H9 (cell line): ENCODE data around the gene WASHC2C. TPM values are rescaled to one million over a fixed set of nuclear protein-coding genes. Genes with fewer than 3 reads are reported as not detected.
"Not testable (repeated sequence)": the region's sequence is repeated elsewhere in the genome, so short reads cannot be mapped to it uniquely, and the experiment has no call there.

ENCODE experiments used
- DNase-seq: peaks from one replicate; pipeline ENCODE4 v3.0.0-alpha.2; 2017
- H2AFZ ChIP-seq: one replicate; pipeline ENCODE4 v1.6.1; 2013; ENCODE audit warnings: mild to moderate bottlenecking, low read length, control low read depth, moderate library complexity
- H2AK5ac ChIP-seq: 2 replicates; pipeline ENCODE4 v1.6.1; 2013; ENCODE audit warnings: low read length, control low read depth, mixed read lengths; ENCODE audit not compliant: insufficient read length
- H2BK120ac ChIP-seq: one replicate; pipeline ENCODE4 v1.6.1; 2013; ENCODE audit warnings: low read depth, mild to moderate bottlenecking, low read length, control low read depth, inconsistent platforms; ENCODE audit not compliant: poor library complexity, severe bottlenecking
- H2BK12ac ChIP-seq: 2 replicates; pipeline ENCODE4 v1.6.1; 2013; ENCODE audit warnings: low read length, control low read depth, mixed read lengths, low read depth; ENCODE audit not compliant: insufficient read length
- H2BK15ac ChIP-seq: 2 replicates; pipeline ENCODE4 v1.6.1; 2013; ENCODE audit warnings: low read depth, low read length, control low read depth
- H2BK20ac ChIP-seq: one replicate; pipeline ENCODE4 v1.6.1; 2013; ENCODE audit warnings: low read depth, mild to moderate bottlenecking, low read length, control low read depth, inconsistent platforms; ENCODE audit not compliant: poor library complexity, severe bottlenecking
- H2BK5ac ChIP-seq: 2 replicates; pipeline ENCODE4 v1.6.1; 2013; ENCODE audit warnings: low read length, control low read depth, mixed read lengths; ENCODE audit not compliant: insufficient read length
- H3K14ac ChIP-seq: 2 replicates; pipeline ENCODE4 v1.6.1; 2013; ENCODE audit warnings: low read length, control low read depth; ENCODE audit not compliant: insufficient read depth
- H3K18ac ChIP-seq: 2 replicates; pipeline ENCODE4 v1.6.1; 2013; ENCODE audit warnings: low read depth, mild to moderate bottlenecking, mixed read lengths, low read length, control low read depth; ENCODE audit not compliant: insufficient read length
- H3K23ac ChIP-seq: 2 replicates; pipeline ENCODE4 v1.6.1; 2013; ENCODE audit warnings: low read length, control low read depth, mixed read lengths, low read depth; ENCODE audit not compliant: insufficient read length
- H3K23me2 ChIP-seq: 2 replicates; pipeline ENCODE4 v1.6.1; 2013; ENCODE audit warnings: low read depth, mild to moderate bottlenecking, mixed read lengths, low read length, control low read depth; ENCODE audit not compliant: insufficient read length, poor library complexity, severe bottlenecking
- H3K27ac ChIP-seq: 2 replicates; pipeline ENCODE4 v1.5.1; 2013; ENCODE audit warnings: low read length, control low read depth, mixed read lengths, low read depth; ENCODE audit not compliant: insufficient read length
- H3K27me3 ChIP-seq: 2 replicates; pipeline ENCODE4 v1.6.1; 2013; ENCODE audit warnings: low read length, control low read depth, inconsistent platforms; ENCODE audit not compliant: insufficient read depth
- H3K4ac ChIP-seq: 2 replicates; pipeline ENCODE4 v1.6.1; 2013; ENCODE audit warnings: low read depth, mild to moderate bottlenecking, control low read depth, inconsistent platforms, low read length, moderate library complexity
- H3K4me1 ChIP-seq: 2 replicates; pipeline ENCODE4 v1.6.1; 2013; ENCODE audit warnings: low read length, control low read depth, inconsistent platforms; ENCODE audit not compliant: insufficient read depth
- H3K4me2 ChIP-seq: 2 replicates; pipeline ENCODE4 v1.6.1; 2013; ENCODE audit warnings: low read length, control low read depth, mixed read lengths; ENCODE audit not compliant: insufficient read length, insufficient read depth
- H3K56ac ChIP-seq: 2 replicates; pipeline ENCODE4 v1.6.1; 2013; ENCODE audit warnings: low read depth, mild to moderate bottlenecking, mixed read lengths, low read length, control low read depth; ENCODE audit not compliant: insufficient read length
- H3K79me1 ChIP-seq: 2 replicates; pipeline ENCODE4 v1.6.1; 2013; ENCODE audit warnings: low read depth, mild to moderate bottlenecking, moderate library complexity, low read length, control low read depth, inconsistent platforms; ENCODE audit not compliant: insufficient read depth, poor library complexity, severe bottlenecking
- H3K79me2 ChIP-seq: 2 replicates; pipeline ENCODE4 v1.6.1; 2013; ENCODE audit warnings: low read length, control low read depth, inconsistent platforms; ENCODE audit not compliant: insufficient read depth
- H3K9ac ChIP-seq: 2 replicates; pipeline ENCODE4 v1.6.1; 2013; ENCODE audit warnings: low read length, control low read depth, mixed read lengths; ENCODE audit not compliant: insufficient read length; ENCODE audit errors: extremely low read depth
- H3K9me3 ChIP-seq: one replicate; pipeline ENCODE4 v1.6.1; 2013; ENCODE audit warnings: low read depth, low read length, inconsistent platforms; ENCODE audit not compliant: control insufficient read depth
- H3T11ph ChIP-seq: one replicate; pipeline ENCODE4 v1.6.1; 2013; ENCODE audit warnings: mild to moderate bottlenecking, low read length, control low read depth, inconsistent platforms
- H4K20me1 ChIP-seq: one replicate; pipeline ENCODE4 v1.6.1; 2013; ENCODE audit not compliant: control insufficient read depth, insufficient read length, insufficient read depth
- H4K5ac ChIP-seq: 2 replicates; pipeline ENCODE4 v1.6.1; 2013; ENCODE audit warnings: low read depth, mild to moderate bottlenecking, mixed read lengths, low read length, control low read depth; ENCODE audit not compliant: insufficient read length
- H4K8ac ChIP-seq: replicated peaks from 2 replicates; pipeline ENCODE4 v1.6.1; 2013; ENCODE audit warnings: low read length, control low read depth, mixed read lengths, low read depth; ENCODE audit not compliant: insufficient read length
- H4K91ac ChIP-seq: 2 replicates; pipeline ENCODE4 v1.6.1; 2013; ENCODE audit warnings: low read depth, mild to moderate bottlenecking, moderate library complexity, mixed read lengths, low read length, control low read depth; ENCODE audit not compliant: insufficient read length
- H3K27ac Mint-ChIP-seq, 3 experiments: 2 replicates in 2 of 3; 3 replicates in 1 of 3; pipeline ENCODE4 v1.8.0; 2020 to 2021; ENCODE audit warnings: mixed read lengths in 3 of 3, mild to moderate bottlenecking in 1 of 3, moderate library complexity in 1 of 3
- H3K27me3 Mint-ChIP-seq: 2 replicates; pipeline ENCODE4 v1.8.0; 2021; ENCODE audit warnings: low read depth, mild to moderate bottlenecking, moderate library complexity, mixed read lengths
- H3K36me3 Mint-ChIP-seq, 3 experiments: 2 replicates in 2 of 3; 3 replicates in 1 of 3; pipeline ENCODE4 v1.8.0; 2020 to 2021; ENCODE audit warnings: low read depth in 3 of 3, mixed read lengths in 3 of 3; ENCODE audit not compliant: insufficient read depth in 1 of 3
- H3K4me1 Mint-ChIP-seq, 2 experiments: 2 replicates each; pipeline ENCODE4 v1.8.0; 2020; ENCODE audit warnings: mixed read lengths in 2 of 2
- H3K4me3 Mint-ChIP-seq, 2 experiments: 2 replicates in 1 of 2; 3 replicates in 1 of 2; pipeline ENCODE4 v1.8.0; 2020 to 2021; ENCODE audit warnings: mild to moderate bottlenecking in 2 of 2, mixed read lengths in 2 of 2, moderate library complexity in 1 of 2
- H3K9me3 Mint-ChIP-seq, 2 experiments: 2 replicates in 1 of 2; 3 replicates in 1 of 2; pipeline ENCODE4 v1.8.0; 2020; ENCODE audit warnings: mild to moderate bottlenecking in 2 of 2, mixed read lengths in 2 of 2, moderate library complexity in 1 of 2
- WGBS: extraction: QIAGEN DNeasy Blood & Tissue Kit; methylation state at CpG from one replicate; pipeline ENCODE4 v1.1.7; 2013; ENCODE audit warnings: missing lambda C conversion rate, low lambda C conversion rate, mixed read lengths; ENCODE audit not compliant: insufficient read length; ENCODE audit errors: extremely low coverage; 5-methylcytosine and 5-hydroxymethylcytosine counted together
- total RNA-seq: library from RNA; stranded (reverse); gene quantifications from 2 replicates; pipeline ENCODE4 v1.2.1, GENCODE V29; 2021

The WASHC2C gene
- total RNA-seq, 1 experiment from 2014 or later = 36.7 TPM

- H3K27me3 Mint-ChIP-seq, H3K79me2 ChIP-seq, H3K4me1 ChIP-seq, H3K4me2 ChIP-seq, H2BK20ac ChIP-seq, H3T11ph ChIP-seq, H3K27ac ChIP-seq, H4K20me1 ChIP-seq, H3K18ac ChIP-seq, H3K9me3 ChIP-seq, H2BK12ac ChIP-seq, H2BK120ac ChIP-seq, H4K5ac ChIP-seq, H3K4me1 Mint-ChIP-seq, H3K27me3 ChIP-seq, H3K27ac Mint-ChIP-seq, H2AK5ac ChIP-seq, H3K4ac ChIP-seq, H3K9ac ChIP-seq, H3K56ac ChIP-seq, H3K14ac ChIP-seq, H4K8ac ChIP-seq, H4K91ac ChIP-seq, H3K23me2 ChIP-seq, H2AFZ ChIP-seq, DNase-seq, H3K79me1 ChIP-seq, H3K4me3 Mint-ChIP-seq, H2BK5ac ChIP-seq, H3K23ac ChIP-seq, H2BK15ac ChIP-seq, H3K9me3 Mint-ChIP-seq: not testable (repeated sequence)
- peaks cover 3 to 25% (median 20%) of the 10 kb centered on the region in 3 experiments; a peak in 5 of 7 replicates for H3K36me3 Mint-ChIP-seq
- no CpG with 5 or more reads among the region's 5 CpGs for WGBS
Measured at GRCh38 chr10:45755083-45755482, 28.0 kb downstream of the WASHC2C start.

DNA sequence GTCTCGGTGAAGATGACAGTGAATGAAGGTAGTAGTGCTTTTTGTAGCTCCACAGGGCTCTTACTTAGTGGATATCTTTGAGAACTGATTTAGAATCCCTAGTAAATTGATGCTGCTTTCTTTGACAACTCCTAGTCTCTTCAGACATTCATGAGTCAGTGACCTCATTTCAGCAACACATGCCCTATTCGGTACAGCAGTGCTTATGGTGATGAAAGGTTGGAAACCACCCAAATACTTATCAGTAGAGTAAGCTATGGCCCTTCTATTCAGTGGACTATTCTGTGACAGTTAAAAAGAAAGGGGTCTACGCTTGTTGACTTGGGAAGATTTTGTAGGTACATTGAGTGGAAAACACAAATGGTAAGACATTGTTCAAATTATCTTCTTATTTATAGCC is 29.0 kb downstream of the WASHC2C start:
- not testable (repeated sequence) for H3K79me1 ChIP-seq, DNase-seq, H2BK15ac ChIP-seq, H3K27ac Mint-ChIP-seq, H3K79me2 ChIP-seq, H3K27ac ChIP-seq, H3K27me3 ChIP-seq, H3K4me1 ChIP-seq, H2BK5ac ChIP-seq, H4K91ac ChIP-seq, H3K23ac ChIP-seq, H2AFZ ChIP-seq, H3T11ph ChIP-seq, H2BK12ac ChIP-seq, H3K4me3 Mint-ChIP-seq, H3K9ac ChIP-seq, H2BK20ac ChIP-seq, H3K23me2 ChIP-seq, H3K4me2 ChIP-seq, H3K56ac ChIP-seq, H2AK5ac ChIP-seq, H3K4ac ChIP-seq, H3K14ac ChIP-seq, H4K8ac ChIP-seq, H2BK120ac ChIP-seq, H4K20me1 ChIP-seq, H4K5ac ChIP-seq, H3K9me3 ChIP-seq, H3K9me3 Mint-ChIP-seq, H3K4me1 Mint-ChIP-seq, H3K18ac ChIP-seq, H3K27me3 Mint-ChIP-seq
- WGBS = no CpG with 5 or more reads among the region's 3 CpGs
- H3K36me3 Mint-ChIP-seq = peaks cover 3 to 23% (median 20%) of the 10 kb centered on the region in 3 experiments; a peak in 5 of 7 replicates
